Lung microvascular endothelial cell (primary cell): ENCODE results near the gene TSHZ2. TPM values are rescaled to one million over a fixed set of nuclear protein-coding genes. Genes with fewer than 3 reads are reported as not detected.
A peak's percentile ranks its signal among the peaks of the same experiment; 100 is the strongest.
"Not testable (repeated sequence)": the region's sequence is repeated elsewhere in the genome, so short reads cannot be mapped to it uniquely, and the experiment has no call there.

ENCODE experiments used
- DNase-seq, 2 donors: peaks; one replicate each; pipeline versions ENCODE4 v3.0.0 to v3.0.0-alpha.2; 2010; ENCODE audit warnings: low read depth in 2 of 2
- total RNA-seq: library from RNA; depleted of rRNA; stranded (reverse); fragments of >200 nt; gene quantifications from 2 replicates; pipeline ENCODE4 v1.2.1, GENCODE V29; 2014

TSHZ2 gene
- total RNA-seq, 1 donor from 2014 or later: 4.0 TPM

GRCh38 chr20:53408691-53409446 lies 436.7 kb downstream of the TSHZ2 start:
- no peak for DNase-seq

DNA sequence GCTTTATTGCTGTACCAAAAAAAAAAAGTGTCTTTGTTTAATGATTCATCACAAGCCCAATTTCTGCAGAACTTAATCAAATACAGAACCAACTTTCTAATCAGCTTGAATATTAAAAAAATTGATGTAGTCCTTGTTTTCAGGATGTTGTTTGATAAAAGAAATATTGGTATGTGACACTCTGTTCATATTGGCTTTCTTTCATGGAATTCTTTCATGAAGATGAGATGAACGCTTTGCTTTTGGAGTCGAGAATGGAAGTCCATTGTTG lies 437.2 kb downstream of the TSHZ2 start:
- DNase-seq: no peak

GRCh38 chr20:53411129-53411528 lies 439.0 kb downstream of the TSHZ2 start:
- DNase-seq: no peak

- DNase-seq: no peak
Measured at GRCh38 chr20:53411891-53412290, 439.7 kb downstream of the TSHZ2 start.

- no peak for DNase-seq
Measured at GRCh38 chr20:53412577-53413185, 440.5 kb downstream of the TSHZ2 start.

DNA sequence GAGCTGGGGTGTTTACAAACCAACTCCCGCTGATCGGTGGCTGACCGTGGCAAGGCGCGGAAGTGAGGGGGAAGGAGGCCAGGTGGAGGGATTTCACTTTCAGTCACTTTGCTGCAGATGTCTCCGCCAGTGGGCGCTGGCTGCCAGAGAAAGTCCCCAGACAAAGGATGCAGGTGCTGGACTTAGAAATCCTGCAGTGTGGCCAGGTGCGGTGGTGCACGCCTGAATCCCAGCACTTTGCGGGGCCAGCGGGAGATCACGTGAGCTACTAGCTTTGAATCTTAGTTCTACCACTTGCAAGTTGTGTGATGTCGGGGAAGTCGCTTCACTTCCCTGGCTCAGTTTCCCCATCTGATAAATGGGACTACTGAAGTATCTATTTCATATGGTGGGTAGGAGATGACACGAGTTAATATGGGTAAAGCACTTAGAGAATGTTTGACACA lies 441.1 kb downstream of the TSHZ2 start:
- peak; percentile 5 to 8 for DNase-seq

DNA sequence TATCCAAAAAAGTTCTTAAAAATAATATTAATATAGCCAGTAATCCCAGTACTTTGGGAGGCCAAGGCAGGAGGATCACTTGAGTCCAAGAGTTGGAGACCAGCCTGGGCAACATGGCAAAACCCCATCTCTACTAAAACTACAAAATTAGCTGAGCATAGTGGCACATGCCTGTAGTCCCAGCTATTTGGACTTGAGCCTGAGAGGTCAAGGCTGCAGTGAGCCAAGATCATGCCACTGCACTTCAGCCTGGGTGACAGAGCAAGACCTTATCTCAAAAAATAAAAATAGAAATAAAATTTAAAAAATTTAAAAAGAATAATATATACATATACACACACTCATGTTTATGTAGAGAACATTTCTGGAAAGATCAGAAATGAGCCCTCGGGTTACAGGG lies 441.7 kb downstream of the TSHZ2 start:
- not testable (repeated sequence) for DNase-seq

GRCh38 chr20:53419693-53420460 lies 447.7 kb downstream of the TSHZ2 start:
- DNase-seq: no peak

DNA sequence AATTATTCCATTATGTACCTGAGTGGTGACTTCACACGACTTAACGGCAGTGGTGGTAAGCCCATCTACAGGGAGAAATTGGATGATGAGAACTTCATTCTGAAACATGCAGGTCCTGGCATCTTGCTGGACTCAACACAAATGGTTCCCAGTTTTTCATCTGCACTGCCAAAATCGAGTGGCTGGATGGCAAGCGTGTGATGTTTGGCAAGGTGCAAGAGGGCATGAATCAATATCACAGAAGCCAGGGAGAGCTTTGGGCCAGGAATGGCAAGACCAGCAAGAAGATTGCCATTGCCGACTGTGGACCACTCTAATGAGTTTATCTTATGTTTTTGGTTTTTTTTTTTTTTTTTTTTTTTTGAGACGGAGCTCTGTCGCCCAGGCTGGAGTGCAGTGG lies 449.2 kb downstream of the TSHZ2 start:
- DNase-seq: no peak

DNA sequence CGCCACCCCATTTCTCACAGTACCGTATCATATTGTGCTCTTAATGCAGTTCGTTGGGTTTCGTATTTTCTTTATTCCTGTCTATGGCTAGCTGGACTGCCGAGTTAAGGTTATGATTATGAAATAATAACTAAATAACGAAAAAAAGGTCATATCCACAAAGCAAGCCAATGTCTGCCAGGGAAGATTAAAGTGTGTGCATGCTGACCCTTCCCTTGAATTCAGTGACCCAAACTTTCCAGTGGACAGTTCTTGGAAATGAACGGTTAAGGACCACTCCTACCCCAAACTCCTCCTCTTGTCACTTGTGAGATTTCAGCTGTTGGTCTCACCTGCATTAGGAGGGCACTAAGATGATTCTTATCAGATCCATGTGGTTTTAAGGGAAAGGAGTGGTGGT lies 449.9 kb downstream of the TSHZ2 start:
- DNase-seq: no peak

- DNase-seq: no peak
Measured at GRCh38 chr20:53423587-53424146, 451.5 kb downstream of the TSHZ2 start.

- no peak for DNase-seq
Measured at GRCh38 chr20:53425481-53425880, 453.3 kb downstream of the TSHZ2 start.

DNA sequence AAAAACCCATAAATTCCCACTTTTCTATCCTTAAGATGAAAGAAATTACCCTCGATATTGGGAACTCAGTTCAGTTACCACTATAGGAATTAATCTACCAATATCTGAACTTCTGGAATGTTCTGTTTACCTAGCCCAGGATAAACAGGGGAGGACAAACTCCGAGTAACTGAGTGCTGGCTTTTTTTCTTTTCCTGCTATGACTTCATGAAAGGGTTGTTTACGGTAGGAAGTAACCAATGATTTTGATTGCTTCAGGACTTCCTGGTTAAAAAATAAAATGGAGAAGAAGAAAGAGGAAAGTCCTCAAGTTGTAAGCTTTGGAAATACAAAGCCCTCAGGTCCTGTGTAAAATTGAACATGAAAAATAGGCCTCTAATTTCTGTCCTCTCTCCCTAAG lies 453.8 kb downstream of the TSHZ2 start:
- DNase-seq: no peak

GRCh38 chr20:53426766-53427312 lies 454.7 kb downstream of the TSHZ2 start:
- DNase-seq: no peak

GRCh38 chr20:53427951-53428350 lies 455.8 kb downstream of the TSHZ2 start:
- DNase-seq: no peak

DNA sequence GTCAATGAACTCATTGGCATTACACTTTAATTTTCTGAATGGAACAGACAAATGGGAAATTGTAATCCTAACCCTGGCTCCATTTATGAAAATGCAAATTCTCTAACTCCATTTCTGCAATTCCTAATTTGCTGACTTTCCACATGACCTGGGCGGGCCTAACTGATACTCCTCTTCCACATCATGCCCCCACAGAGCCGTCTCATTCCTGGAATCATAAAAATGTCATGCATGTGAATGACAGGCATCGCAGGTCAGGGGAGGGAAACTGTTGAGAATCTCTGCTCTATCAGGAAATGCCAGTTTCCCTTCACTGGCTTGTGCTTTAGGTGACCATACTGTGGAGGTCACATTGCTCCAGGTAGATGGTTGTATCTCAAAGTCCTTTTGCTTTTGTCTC lies 456.4 kb downstream of the TSHZ2 start:
- no peak for DNase-seq

- DNase-seq: no peak
Measured at GRCh38 chr20:53428996-53429395, 456.8 kb downstream of the TSHZ2 start.

GRCh38 chr20:53434662-53435061 lies 462.5 kb downstream of the TSHZ2 start:
- no peak for DNase-seq

DNA sequence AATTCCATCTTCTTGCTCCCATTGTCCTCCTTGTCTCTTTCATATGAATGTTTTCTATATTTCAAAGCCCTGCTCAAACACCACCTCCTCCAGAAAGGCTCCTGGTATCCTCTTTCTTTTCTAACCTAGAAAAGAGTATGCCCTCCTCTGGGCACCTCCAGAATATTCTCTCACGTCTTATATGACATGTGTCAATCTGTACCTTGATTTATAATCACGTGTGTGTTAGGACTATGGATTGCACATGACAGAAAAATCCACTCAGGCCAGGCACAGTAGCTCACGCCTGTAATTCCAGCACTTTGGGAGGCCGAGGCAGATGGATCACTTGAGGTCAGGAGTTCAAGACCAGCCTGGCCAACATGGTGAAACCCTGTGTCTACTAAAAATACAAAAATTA lies 464.8 kb downstream of the TSHZ2 start:
- DNase-seq: not testable (repeated sequence)

GRCh38 chr20:53438368-53438767 lies 466.2 kb downstream of the TSHZ2 start:
- DNase-seq: no peak

- no peak for DNase-seq
Measured at GRCh38 chr20:53439046-53439445, 466.9 kb downstream of the TSHZ2 start.

DNA sequence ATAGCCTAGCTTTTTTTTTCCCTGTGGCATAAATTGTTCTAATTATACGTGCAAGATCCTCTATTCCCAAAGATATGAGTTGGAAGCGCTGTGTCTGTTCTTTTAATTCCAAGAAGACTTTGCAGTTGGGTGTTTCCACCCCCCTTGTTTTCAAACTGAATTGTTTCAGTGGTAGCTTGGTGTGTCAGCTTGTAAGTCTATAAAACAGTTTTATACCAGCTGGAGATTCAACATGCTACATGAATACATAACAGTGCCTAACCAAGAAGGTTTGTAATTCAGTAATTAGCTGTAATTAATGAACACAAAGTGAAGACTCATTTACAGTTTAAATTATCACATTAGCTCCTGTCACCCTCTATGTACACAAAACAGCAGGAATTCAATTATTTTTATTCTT lies 467.5 kb downstream of the TSHZ2 start:
- no peak for DNase-seq
